AML-193 (cell line): ENCODE measurements around the gene DHRS4.
"Not testable (repeated sequence)": the region's sequence is repeated elsewhere in the genome, so short reads cannot be mapped to it uniquely, and the experiment has no call there.

Experiments
- DNase-seq, 2 experiments: peaks; one replicate each; lab custom pipeline; 2025; lab: John Stamatoyannopoulos, UW

The DHRS4 gene

DNA sequence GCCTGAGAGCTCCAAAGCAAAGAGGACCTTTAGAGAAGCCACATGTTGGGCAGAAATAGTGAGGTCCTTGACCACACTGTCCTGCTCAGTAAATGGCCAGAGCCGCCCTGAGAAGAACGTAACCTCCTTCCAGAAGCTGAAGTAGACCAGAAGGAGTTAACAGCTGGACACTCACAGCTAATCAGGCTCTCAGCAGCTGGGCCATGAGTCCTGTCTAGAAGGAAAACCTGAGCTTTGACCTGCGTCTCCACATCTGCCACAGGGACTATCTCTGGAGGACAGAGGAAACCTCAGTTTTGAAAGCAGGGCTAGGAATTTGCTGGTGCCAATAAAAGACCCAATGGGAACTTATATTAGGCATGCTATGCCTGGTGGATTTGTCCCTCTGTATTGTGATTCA, 12.3 kb upstream of the DHRS4 start:
- no peak for DNase-seq

DNA sequence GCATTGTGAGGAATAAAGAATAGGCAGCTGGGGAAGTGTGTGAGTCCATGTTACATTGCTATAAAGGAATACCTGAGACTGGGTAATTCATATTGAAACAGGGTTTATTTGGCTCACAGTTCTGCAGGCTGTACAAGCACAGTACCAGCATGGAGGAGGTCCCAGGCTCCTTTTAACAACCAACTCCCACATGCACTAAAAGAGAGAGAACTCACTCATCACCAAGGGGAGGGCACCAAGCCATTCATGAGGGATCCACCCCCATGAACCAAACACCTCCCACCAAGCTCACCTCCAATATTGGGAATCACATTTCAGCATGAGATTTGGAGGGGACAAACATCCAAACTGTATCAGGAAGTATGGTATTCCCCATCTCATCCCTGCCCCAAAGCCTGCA, 11.9 kb upstream of the DHRS4 start:
- no peak for DNase-seq

- no peak for DNase-seq
These were observed 11.0 kb upstream of the DHRS4 start for GRCh38 chr14:23942587-23942986.

- not testable (repeated sequence) for DNase-seq
These were observed 4.5 kb upstream of the DHRS4 start for GRCh38 chr14:23949069-23949468.

DNA sequence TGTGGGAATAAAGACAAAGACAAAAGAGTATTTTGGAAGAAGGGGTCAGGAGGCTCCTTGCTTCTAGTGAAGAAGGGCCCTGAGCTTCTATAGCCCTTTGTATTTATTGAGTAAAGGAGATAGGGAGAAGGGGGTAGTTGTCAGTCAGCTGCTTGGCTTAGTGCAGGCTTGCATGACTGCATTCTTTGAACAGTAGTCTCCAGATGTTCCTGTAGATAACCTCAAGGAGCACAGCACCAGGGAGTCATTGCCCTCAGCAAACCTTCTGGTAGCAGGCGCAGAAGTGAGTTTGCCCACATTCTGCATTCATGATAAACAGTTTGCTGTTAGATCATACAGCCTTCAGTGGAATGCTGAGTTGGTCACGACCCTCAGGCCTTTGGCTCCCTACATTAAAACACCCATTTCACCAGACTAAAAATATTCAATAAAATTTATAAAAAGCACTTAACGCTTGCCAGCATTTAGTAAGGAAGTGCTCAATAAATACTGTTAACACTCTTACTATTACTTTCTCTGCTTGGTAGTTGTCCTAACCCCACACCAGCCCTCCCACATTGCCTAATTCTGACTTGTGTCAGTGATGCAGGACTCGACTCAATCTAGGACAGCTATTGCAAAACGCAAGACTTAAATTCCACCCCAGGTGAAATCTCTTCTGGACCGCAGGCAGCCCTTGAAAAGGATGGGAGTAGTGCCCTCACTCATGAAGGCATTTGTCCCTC, 3.0 kb upstream of the DHRS4 start:
- no peak for DNase-seq

GRCh38 chr14:23951136-23951466, 2.5 kb upstream of the DHRS4 start:
- DNase-seq, result not testable (repeated sequence)

- DNase-seq, result no peak
These were observed 1.9 kb upstream of the DHRS4 start for GRCh38 chr14:23951590-23952201.

DNA sequence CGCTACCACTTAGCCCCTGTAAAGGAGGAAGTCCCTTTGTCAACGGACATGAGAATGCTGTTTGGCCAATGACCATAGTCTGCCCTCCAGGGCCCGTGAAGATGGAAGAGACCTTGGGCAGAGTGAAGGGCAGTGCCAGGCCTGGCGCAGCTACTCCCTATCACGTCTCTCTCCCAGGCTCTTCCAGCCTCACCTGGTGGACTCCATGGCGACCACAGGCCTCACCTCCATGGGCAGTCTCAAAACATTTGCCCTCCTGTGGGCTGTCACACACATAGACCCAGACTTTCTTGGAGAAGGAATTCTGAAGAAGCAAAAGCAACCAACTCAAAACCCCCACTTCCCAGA, 480 bp upstream of the DHRS4 start:
- not testable (repeated sequence) for DNase-seq

GRCh38 chr14:23954279-23954614, 677 bp downstream of the DHRS4 start:
- not testable (repeated sequence) for DNase-seq

DNA sequence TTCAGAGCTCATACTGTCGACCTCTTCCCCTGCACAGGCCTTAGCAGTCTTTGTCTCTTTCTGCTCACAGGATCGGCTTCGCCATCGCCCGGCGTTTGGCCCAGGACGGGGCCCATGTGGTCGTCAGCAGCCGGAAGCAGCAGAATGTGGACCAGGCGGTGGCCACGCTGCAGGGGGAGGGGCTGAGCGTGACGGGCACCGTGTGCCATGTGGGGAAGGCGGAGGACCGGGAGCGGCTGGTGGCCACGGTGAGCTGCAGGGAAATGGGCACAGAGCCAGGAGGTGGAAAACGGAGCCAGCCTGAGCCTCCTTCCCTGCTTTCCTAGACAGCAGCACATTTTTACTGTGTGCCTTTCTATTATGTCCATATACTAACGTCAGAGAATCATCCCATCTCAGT, 1.4 kb downstream of the DHRS4 start:
- DNase-seq, result not testable (repeated sequence)

DNA sequence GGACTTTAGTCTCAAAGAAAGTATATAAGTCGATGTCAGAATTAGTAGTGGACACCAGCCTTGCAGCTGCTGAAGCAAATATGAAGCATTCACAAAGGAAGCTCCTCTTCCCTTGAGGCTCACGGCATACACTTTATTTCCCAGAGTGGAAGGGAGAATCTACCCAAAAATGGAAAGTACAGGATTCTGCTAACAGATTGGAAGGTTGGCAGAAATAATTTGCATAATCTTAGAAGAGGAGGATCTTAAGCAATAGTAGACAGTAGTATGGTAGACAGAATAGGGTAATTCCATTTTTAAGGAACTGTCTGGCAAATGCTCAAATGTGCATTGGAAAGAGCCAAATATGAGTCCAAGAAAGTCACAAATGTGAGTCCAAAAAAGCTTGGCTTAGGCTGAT, 2.2 kb downstream of the DHRS4 start:
- not testable (repeated sequence) for DNase-seq

DNA sequence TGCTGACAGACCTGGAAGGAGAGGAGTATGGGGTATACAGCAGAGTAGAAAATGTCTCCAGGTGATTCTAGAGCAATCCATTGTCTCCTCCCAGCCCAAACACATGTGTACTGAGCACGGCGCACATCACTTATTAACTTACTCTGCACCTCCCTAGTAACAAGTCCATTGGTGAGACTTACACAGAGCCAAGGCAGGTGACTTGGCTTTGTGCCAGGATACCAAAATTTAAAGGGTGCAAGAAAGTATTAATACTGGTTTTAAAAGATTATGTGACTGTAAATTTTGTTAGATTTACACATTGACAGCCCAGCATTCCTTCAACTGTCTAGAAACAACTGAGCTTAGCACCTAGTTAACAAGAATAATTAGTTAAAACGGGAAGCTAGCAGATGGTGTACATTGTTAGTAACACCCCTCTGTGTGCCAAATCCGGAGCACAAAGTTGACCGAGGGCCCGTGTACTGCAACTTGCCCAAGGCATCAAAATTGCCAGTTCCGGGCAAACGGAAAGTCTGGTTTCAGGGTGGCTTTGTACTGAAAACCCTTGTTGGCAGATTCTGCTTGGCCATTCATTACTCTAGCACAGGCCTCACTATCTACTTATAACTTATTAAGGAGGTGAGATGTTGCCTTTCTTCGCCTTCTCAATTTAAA, 4.5 kb downstream of the DHRS4 start:
- not testable (repeated sequence) for DNase-seq

- DNase-seq, result not testable (repeated sequence)
These were observed 7.3 kb downstream of the DHRS4 start for GRCh38 chr14:23960899-23961298.

- not testable (repeated sequence) for DNase-seq
These were observed 8.1 kb downstream of the DHRS4 start for GRCh38 chr14:23961704-23962103.

DNA sequence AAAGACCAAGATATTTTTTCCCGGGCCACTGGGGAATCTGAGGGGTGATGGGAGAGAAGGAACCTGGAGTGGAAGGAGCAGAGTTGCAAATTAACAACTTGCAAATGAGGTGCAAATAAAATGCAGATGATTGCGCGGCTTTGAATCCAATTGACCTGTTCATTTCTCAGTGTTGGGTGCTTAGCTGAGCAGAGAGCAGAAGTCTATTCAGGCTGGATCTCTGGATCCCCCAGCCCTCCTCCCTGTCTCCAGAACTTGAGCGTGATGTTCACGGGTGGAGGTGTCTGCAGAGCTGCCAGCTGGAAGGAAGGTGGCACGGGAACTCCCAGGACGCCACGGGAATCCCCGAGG, 15.5 kb downstream of the DHRS4 start:
- not testable (repeated sequence) for DNase-seq

GRCh38 chr14:23969481-23970282, 16.1 kb downstream of the DHRS4 start:
- DNase-seq, result not testable (repeated sequence)

GRCh38 chr14:23970283-23970659, 16.7 kb downstream of the DHRS4 start:
- not testable (repeated sequence) for DNase-seq

- DNase-seq, result not testable (repeated sequence)
These were observed 19.6 kb downstream of the DHRS4 start for GRCh38 chr14:23973178-23973577.

GRCh38 chr14:23974041-23974440, 20.5 kb downstream of the DHRS4 start:
- not testable (repeated sequence) for DNase-seq

DNA sequence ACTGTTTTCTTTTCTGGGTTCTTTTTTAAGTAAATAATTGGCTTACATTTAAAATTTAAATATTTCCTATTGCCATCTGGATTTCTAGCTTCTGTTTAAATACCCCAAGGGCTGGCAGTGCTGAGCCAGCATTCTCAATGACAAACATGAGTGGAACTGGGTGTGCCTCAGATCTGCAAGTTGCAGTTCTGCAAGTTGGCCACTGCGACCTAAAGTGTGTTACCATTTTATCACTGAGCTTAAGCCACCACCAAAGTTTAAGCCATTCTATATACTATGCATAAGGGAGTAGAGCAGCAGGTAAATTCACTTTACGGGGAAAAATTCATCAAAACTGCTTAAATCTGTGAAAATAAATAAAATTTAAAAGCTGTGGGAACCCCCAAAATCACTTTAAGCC, 23.6 kb downstream of the DHRS4 start:
- DNase-seq, result peak; percentile 10 to 20

GRCh38 chr14:23981951-23982813, 28.6 kb downstream of the DHRS4 start:
- not testable (repeated sequence) for DNase-seq
